Uterus (tissue), 4 donors: ENCODE results near the gene UCK2. TPM values are rescaled to one million over a fixed set of nuclear protein-coding genes. Genes with fewer than 3 reads are reported as not detected.
"Not testable (repeated sequence)": the region's sequence is repeated elsewhere in the genome, so short reads cannot be mapped to it uniquely, and the experiment has no call there.

Source experiments
- DNase-seq, 2 donors: peaks; one replicate each; pipeline ENCODE4 v3.0.0-alpha.2; 2019 to 2020
- H3K27ac ChIP-seq, 2 donors: fragments of 200-600 bp; sonication (generic); 1 replicate in 1 of 2; 2 replicates in 1 of 2; pipeline ENCODE4 v1.5.1; 2016 to 2018
- H3K27me3 ChIP-seq, 2 donors: fragments of 200-600 bp; sonication (generic); one replicate each; pipeline ENCODE4 v1.5.1; 2018 to 2019; ENCODE audit warnings: control low read depth in 1 of 2
- H3K36me3 ChIP-seq, 2 donors: fragments of 200-600 bp; sonication (generic); one replicate each; pipeline ENCODE4 v1.5.1; 2019; ENCODE audit warnings: control low read depth in 1 of 2
- H3K4me1 ChIP-seq, 2 donors: fragments of 200-600 bp; sonication (generic); one replicate each; pipeline ENCODE4 v1.5.1; 2018 to 2019; ENCODE audit warnings: control low read depth in 1 of 2
- H3K4me3 ChIP-seq, 2 donors: fragments of 200-600 bp; sonication (generic); 1 replicate in 1 of 2; 2 replicates in 1 of 2; pipeline ENCODE4 v1.5.1; 2018 to 2019; ENCODE audit warnings: mild to moderate bottlenecking in 1 of 2
- H3K9me3 ChIP-seq, 2 donors: fragments of 200-600 bp; sonication (generic); one replicate each; pipeline ENCODE4 v1.5.1; 2019; ENCODE audit warnings: control low read depth in 1 of 2
- POLR2A ChIP-seq, 2 donors: fragments of 450-650 bp; IDR thresholded peaks; one replicate each; pipeline ENCODE4 v1.6.1; 2016; ENCODE audit warnings: antibody characterized with exemption in 2 of 2, mild to moderate bottlenecking in 1 of 2, moderate library complexity in 1 of 2
- intact Hi-C: fragments of 100-400 bp; cut with DNase I; formaldehyde crosslinking; loops from one replicate; pipeline ENCODE4 v1.15.1; 2023; ENCODE audit warnings: low total_unique reads
- total RNA-seq, 4 donors: library from RNA; depleted of rRNA in 3 of 4; stranded (reverse); fragments of >200 nt in 3 of 4; gene quantifications; one replicate each; pipeline versions ENCODE4 v1.1.0 to v1.2.4, GENCODE V29; 2014 to 2023
- TF ChIP-seq, protein P1 (sequence below), 4 experiments: fragments of 200-600 bp in 2 of 4; fragments of 450-650 bp in 2 of 4; sonication (generic) in 2 of 4; IDR thresholded peaks; one replicate each; pipeline ENCODE4 v1.5.1; 2016 to 2019; ENCODE audit warnings: antibody characterized with exemption in 4 of 4, mild to moderate bottlenecking in 2 of 4, moderate library complexity in 1 of 4
- donor health status: DM: yes; HTN: yes; CAD: no.

Gene UCK2
- total RNA-seq, 4 donors from 2014 or later: 3.5 to 34.1 (median 25.7) TPM

- Histone ChIP-seq H3K4me3 (no peak overlapping the region), H3K36me3 (no peaks in the 10 kb centered on the region), H3K9me3 (no peaks in the 10 kb centered on the region), H3K4me1 (no peaks in the 10 kb centered on the region), H3K27me3 (no peaks in the 10 kb centered on the region), H3K27ac (no peak overlapping the region)
- intact Hi-C loops: no loop called here
- no peak for DNase-seq
- no peak for TF ChIP-seq POLR2A (IDR thresholded peaks at IDR 0.05)
- TF ChIP-seq, protein P1, sequence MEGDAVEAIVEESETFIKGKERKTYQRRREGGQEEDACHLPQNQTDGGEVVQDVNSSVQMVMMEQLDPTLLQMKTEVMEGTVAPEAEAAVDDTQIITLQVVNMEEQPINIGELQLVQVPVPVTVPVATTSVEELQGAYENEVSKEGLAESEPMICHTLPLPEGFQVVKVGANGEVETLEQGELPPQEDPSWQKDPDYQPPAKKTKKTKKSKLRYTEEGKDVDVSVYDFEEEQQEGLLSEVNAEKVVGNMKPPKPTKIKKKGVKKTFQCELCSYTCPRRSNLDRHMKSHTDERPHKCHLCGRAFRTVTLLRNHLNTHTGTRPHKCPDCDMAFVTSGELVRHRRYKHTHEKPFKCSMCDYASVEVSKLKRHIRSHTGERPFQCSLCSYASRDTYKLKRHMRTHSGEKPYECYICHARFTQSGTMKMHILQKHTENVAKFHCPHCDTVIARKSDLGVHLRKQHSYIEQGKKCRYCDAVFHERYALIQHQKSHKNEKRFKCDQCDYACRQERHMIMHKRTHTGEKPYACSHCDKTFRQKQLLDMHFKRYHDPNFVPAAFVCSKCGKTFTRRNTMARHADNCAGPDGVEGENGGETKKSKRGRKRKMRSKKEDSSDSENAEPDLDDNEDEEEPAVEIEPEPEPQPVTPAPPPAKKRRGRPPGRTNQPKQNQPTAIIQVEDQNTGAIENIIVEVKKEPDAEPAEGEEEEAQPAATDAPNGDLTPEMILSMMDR (IDR thresholded peaks at IDR 0.05): no peak
These were observed 28.0 kb upstream of the UCK2 start for GRCh38 chr1:165799387-165799786.

DNA sequence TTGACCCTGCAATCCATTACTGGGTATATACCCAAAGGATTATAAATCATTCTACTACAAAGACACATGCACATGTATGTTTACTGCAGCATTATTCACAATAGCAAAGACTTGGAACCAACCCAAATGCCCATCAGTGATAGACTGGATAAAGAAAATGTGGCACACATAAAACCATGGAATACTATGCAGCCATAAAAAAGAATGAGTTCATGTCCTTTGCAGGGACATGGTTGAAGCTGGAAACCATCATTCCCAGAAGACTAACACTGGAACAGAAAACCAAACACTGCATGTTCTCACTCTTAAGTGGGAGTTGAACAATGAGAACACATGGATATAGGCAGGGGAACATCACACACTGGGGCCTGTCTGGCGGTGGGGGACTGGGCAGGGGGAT, 22.9 kb upstream of the UCK2 start:
- H3K4me1 ChIP-seq: not testable (repeated sequence)

DNA sequence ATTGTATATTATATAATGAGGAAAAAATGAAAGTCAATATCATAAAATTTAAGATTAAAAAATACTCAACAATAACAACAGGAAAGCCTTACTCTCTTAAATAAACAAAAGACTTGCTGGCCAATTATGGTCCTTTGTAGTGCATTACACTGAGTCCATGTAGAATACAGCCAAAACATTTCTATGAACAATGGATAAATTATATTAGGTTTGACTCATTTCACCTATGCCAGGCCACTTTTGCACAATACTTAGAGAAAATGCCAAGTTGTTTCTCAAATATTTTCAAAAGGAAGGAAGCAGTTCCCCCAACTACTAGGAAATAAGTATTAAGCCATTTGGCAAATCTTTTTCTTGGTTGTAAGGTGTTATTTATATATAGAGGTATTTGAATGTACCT, 19.8 kb upstream of the UCK2 start:
- no peak overlapping the region for H3K27ac ChIP-seq
- H3K9me3 ChIP-seq: no peaks in the 10 kb centered on the region
- no peaks in the 10 kb centered on the region for H3K36me3 ChIP-seq
- TF ChIP-seq, protein P1 (IDR thresholded peaks at IDR 0.05): no peak
- TF ChIP-seq POLR2A (IDR thresholded peaks at IDR 0.05): no peak
- no peaks in the 10 kb centered on the region for H3K4me1 ChIP-seq
- DNase-seq: no peak
- H3K27me3 ChIP-seq: no peaks in the 10 kb centered on the region
- no peak overlapping the region for H3K4me3 ChIP-seq
- intact Hi-C loops: no loop called here

More for the DNA sequence above, 22.9 kb upstream of the UCK2 start:
- DNase-seq, H3K4me3 ChIP-seq, intact Hi-C loops, H3K27ac ChIP-seq, H3K9me3 ChIP-seq, H3K36me3 ChIP-seq, H3K27me3 ChIP-seq: not testable (repeated sequence)

GRCh38 chr1:165815725-165816124, 11.7 kb upstream of the UCK2 start:
- no peak for DNase-seq
- TF ChIP-seq, protein P1 (IDR thresholded peaks at IDR 0.05): no peak
- TF ChIP-seq POLR2A (IDR thresholded peaks at IDR 0.05): no peak
- Histone ChIP-seq H3K4me1 (no peaks in the 10 kb centered on the region), H3K4me3 (no peak overlapping the region), H3K27me3 (no peaks in the 10 kb centered on the region), H3K36me3 (no peaks in the 10 kb centered on the region), H3K27ac (no peak overlapping the region), H3K9me3 (no peaks in the 10 kb centered on the region)
- intact Hi-C loops: no loop called here

DNA sequence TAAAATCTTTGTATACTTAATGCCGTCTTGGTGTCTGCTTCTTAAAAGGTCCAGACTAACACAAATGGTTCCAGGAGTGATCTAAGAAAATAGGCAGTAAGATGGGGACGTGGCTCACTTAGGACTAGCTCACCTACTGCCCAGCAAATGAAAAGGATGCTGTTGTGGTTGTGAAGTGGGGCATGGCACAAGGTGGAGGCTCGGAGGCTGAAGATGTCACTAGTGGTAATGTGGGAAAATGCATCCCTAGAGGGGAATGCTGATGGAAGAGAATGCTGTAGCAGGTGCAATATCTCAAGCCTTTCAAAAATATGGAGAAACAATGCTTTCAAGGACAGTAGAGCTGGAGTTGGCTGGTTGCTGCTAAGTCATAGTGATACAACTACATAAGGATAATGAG, 11.3 kb upstream of the UCK2 start:
- no peaks in the 10 kb centered on the region for H3K9me3 ChIP-seq
- intact Hi-C loops: no loop called here
- H3K4me1 ChIP-seq: no peaks in the 10 kb centered on the region
- TF ChIP-seq, protein P1 (IDR thresholded peaks at IDR 0.05): no peak
- TF ChIP-seq POLR2A (IDR thresholded peaks at IDR 0.05): no peak
- no peak overlapping the region for H3K27ac ChIP-seq
- no peaks in the 10 kb centered on the region for H3K27me3 ChIP-seq
- H3K4me3 ChIP-seq: no peak overlapping the region
- no peaks in the 10 kb centered on the region for H3K36me3 ChIP-seq
- DNase-seq: no peak

- Histone ChIP-seq H3K4me3 (no peak overlapping the region), H3K27me3 (no peaks in the 10 kb centered on the region), H3K36me3 (no peaks in the 10 kb centered on the region), H3K9me3 (no peaks in the 10 kb centered on the region), H3K27ac (no peak overlapping the region), H3K4me1 (no peaks in the 10 kb centered on the region)
- intact Hi-C loops: no loop called here
- DNase-seq: no peak
- TF ChIP-seq POLR2A (IDR thresholded peaks at IDR 0.05): no peak
- TF ChIP-seq, protein P1 (IDR thresholded peaks at IDR 0.05): no peak
These were observed 10.5 kb upstream of the UCK2 start for GRCh38 chr1:165816826-165817497.
